NB4 (cell line): ENCODE results near the gene ST3GAL5.
A peak's percentile ranks its signal among the peaks of the same experiment; 100 is the strongest.

Experiments
- MYC ChIP-seq: IDR thresholded peaks from 2 replicates; pipeline ENCODE4 v1.6.1; 2011; ENCODE audit warnings: low read depth, low read length
- POLR2A ChIP-seq: IDR thresholded peaks from 2 replicates; pipeline ENCODE4 v1.6.1; 2011; ENCODE audit warnings: mild to moderate bottlenecking; ENCODE audit not compliant: insufficient read length; ENCODE audit errors: extremely low read depth
- TF ChIP-seq, protein P1 (sequence below): IDR thresholded peaks from one replicate; pipeline ENCODE4 v1.5.1; 2012; ENCODE audit warnings: low read depth, low read length

DNA sequence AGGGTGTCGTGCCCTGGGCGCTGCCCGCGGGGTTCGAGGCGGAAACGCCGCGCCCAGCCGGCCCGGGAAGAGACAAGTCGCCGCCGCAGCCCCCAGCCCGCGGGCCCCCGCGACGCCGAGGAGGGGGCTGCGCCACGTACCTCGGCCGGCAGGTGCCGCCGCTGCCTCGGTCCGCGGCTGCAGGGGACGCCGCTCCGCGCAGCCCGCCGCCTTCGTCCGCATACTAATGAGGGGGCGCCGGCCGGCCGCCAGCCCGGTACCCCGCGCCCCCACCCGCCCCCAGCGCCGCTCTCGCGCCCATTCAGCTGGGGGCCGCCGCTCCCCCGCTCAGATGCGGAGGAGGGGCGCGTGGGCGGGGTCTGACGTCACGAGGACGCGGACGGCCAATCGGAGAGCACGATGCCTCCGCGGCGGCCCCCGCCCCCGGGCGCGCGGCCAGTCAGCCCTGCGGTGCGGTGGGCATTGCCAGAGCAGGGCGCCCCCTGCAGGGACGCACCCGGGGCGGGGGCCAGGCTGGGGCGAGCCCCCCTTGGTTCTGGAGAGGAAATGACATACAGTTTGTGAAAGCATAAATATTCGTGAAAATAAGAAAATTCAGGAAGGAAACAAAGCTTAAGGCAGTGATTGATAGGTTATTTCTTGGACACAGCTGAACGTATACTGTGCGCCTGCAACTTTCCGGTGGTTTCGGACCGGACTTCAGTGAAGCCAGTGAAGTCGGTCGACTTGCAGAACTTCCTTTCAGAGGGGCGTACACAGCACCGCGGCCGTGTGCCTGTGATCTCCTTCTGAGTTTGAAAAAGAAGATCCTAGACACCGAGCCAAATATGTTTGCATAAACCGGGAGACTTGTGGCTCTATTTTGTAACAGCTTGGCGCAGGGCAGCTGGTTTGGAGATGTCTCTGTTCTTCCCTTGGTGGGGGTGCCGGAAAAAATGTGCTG lies at the start of gene ST3GAL5:
- TF ChIP-seq, protein P1, sequence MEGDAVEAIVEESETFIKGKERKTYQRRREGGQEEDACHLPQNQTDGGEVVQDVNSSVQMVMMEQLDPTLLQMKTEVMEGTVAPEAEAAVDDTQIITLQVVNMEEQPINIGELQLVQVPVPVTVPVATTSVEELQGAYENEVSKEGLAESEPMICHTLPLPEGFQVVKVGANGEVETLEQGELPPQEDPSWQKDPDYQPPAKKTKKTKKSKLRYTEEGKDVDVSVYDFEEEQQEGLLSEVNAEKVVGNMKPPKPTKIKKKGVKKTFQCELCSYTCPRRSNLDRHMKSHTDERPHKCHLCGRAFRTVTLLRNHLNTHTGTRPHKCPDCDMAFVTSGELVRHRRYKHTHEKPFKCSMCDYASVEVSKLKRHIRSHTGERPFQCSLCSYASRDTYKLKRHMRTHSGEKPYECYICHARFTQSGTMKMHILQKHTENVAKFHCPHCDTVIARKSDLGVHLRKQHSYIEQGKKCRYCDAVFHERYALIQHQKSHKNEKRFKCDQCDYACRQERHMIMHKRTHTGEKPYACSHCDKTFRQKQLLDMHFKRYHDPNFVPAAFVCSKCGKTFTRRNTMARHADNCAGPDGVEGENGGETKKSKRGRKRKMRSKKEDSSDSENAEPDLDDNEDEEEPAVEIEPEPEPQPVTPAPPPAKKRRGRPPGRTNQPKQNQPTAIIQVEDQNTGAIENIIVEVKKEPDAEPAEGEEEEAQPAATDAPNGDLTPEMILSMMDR = peak; percentile 79
- TF ChIP-seq MYC (peak; percentile 34; the same call in 1 of the 2 replicates), POLR2A (no peak)
